GM23248 (cell line): Measurements from ENCODE around the gene STXBP3. TPM values are rescaled to one million over a fixed set of nuclear protein-coding genes. Genes with fewer than 3 reads are reported as not detected.

ENCODE experiments used
- DNase-seq: peaks from one replicate; pipeline ENCODE4 v3.0.0-alpha.2; 2015
- H2AFZ ChIP-seq: fragments of 200-600 bp; sonication (generic); 2 replicates; pipeline ENCODE4 v1.6.1; 2016; ENCODE audit warnings: antibody characterized with exemption
- H3F3A ChIP-seq: fragments of 200-600 bp; sonication (generic); 2 replicates; pipeline ENCODE4 v1.6.1; 2016; ENCODE audit warnings: mild to moderate bottlenecking, antibody characterized with exemption, mixed run types; ENCODE audit not compliant: insufficient read depth
- H3K27ac ChIP-seq: fragments of 200-600 bp; sonication (generic); 2 replicates; pipeline ENCODE4 v1.5.1; 2016; ENCODE audit warnings: mild to moderate bottlenecking
- H3K27me3 ChIP-seq: fragments of 200-600 bp; sonication (generic); replicated peaks from 2 replicates; pipeline ENCODE4 v1.6.1; 2016; ENCODE audit warnings: mild to moderate bottlenecking; ENCODE audit not compliant: insufficient read depth
- H3K36me3 ChIP-seq: fragments of 200-600 bp; sonication (generic); 2 replicates; pipeline ENCODE4 v1.6.1; 2016; ENCODE audit warnings: low read depth, mild to moderate bottlenecking
- H3K4me1 ChIP-seq: fragments of 200-600 bp; sonication (generic); 2 replicates; pipeline ENCODE4 v1.6.1; 2016; ENCODE audit warnings: mild to moderate bottlenecking; ENCODE audit not compliant: insufficient read depth
- H3K4me2 ChIP-seq: fragments of 200-600 bp; sonication (generic); one replicate; pipeline ENCODE4 v1.6.1; 2016; ENCODE audit warnings: mild to moderate bottlenecking; ENCODE audit not compliant: unreplicated experiment
- H3K4me3 ChIP-seq: fragments of 200-600 bp; sonication (generic); 2 replicates; pipeline ENCODE4 v1.5.1; 2016; ENCODE audit warnings: mild to moderate bottlenecking
- H3K79me2 ChIP-seq: fragments of 200-600 bp; sonication (generic); 2 replicates; pipeline ENCODE4 v1.6.1; 2016; ENCODE audit warnings: mild to moderate bottlenecking; ENCODE audit not compliant: insufficient read depth
- H3K9ac ChIP-seq: fragments of 200-600 bp; sonication (generic); 2 replicates; pipeline ENCODE4 v1.6.1; 2016; ENCODE audit warnings: mild to moderate bottlenecking
- H3K9me2 ChIP-seq: fragments of 200-600 bp; sonication (generic); 2 replicates; pipeline ENCODE4 v1.6.1; 2016; ENCODE audit warnings: mixed run types, mild to moderate bottlenecking, moderate library complexity; ENCODE audit not compliant: insufficient read depth
- H3K9me3 ChIP-seq: fragments of 200-600 bp; sonication (generic); one replicate; pipeline ENCODE4 v1.6.1; 2017; ENCODE audit warnings: low read depth
- H4K20me1 ChIP-seq: fragments of 200-600 bp; sonication (generic); 2 replicates; pipeline ENCODE4 v1.6.0; 2016; ENCODE audit not compliant: insufficient read depth
- EZH2 ChIP-seq: fragments of 200-600 bp; sonication (generic); IDR thresholded peaks from 2 replicates; pipeline ENCODE4 v1.6.1; 2018; ENCODE audit warnings: antibody characterized with exemption, mild to moderate bottlenecking; ENCODE audit not compliant: insufficient read depth, poor library complexity, severe bottlenecking
- EZH2phosphoT487 ChIP-seq: fragments of 200-600 bp; sonication (generic); IDR thresholded peaks from 2 replicates; pipeline ENCODE4 v1.6.1; 2018; ENCODE audit warnings: antibody characterized with exemption, moderate library complexity, mild to moderate bottlenecking, low read depth; ENCODE audit not compliant: insufficient read depth
- WGBS, 2 experiments: methylation state at CpG; one replicate each; pipeline ENCODE4 v1.1.6; 2015 to 2017; ENCODE audit warnings: low lambda C conversion rate in 2 of 2, low coverage in 1 of 2; ENCODE audit errors: missing lambda C conversion rate in 2 of 2; 5-methylcytosine and 5-hydroxymethylcytosine counted together
- in situ Hi-C: fragments of 300-500 bp; cut with MboI; formaldehyde crosslinking; loops from 2 replicates; pipeline ENCODE4 v1.15.0; 2020
- polyA plus RNA-seq: library from polyadenylated mRNA; unstranded; fragments of >200 nt; fragmentation: Nextera tagmentation; extraction: Ambion mirVana; gene quantifications from 2 replicates; pipeline ENCODE4 v1.2.1, GENCODE V29; 2016
- total RNA-seq: library from RNA; depleted of rRNA; stranded (reverse); fragments of >200 nt; shearing (Covaris generic); gene quantifications from 2 replicates; pipeline ENCODE4 v1.2.3, GENCODE V29; 2014

The STXBP3 gene
- total and polyA plus RNA-seq, 2 experiments from 2014 or later: 42.3 to 43.7 TPM

DNA sequence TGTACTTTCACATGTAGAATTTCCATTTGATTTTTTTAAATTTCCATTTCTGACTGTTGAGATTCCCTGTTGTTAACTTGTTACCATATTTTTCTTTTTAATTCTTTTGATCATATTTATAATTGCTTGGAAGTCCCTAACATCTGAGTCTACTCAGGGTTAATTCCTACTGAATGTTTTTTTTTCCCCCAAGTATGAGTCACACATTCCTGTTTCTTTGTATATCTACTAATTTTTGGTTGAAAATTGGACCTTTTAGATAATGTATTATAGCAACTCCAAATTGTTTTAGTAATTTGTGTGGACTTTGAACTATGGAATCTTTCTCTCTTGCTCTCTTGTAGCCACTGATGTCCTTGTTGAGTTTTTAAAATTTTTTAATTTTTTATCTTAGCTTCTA, 54.6 kb downstream of the STXBP3 start:
- H3K4me2 ChIP-seq: peak overlapping the region; percentile 36
- H3K9me3 ChIP-seq: no peaks in the 10 kb centered on the region
- peak; percentile 55 for DNase-seq
- no peak overlapping the region for H2AFZ ChIP-seq
- H3K4me1 ChIP-seq: peaks cover 10% of the 10 kb centered on the region
- peaks cover 11% of the 10 kb centered on the region; the same call in 1 of the 2 replicates for H3F3A ChIP-seq
- no peak overlapping the region for H3K27ac ChIP-seq
- peaks cover 50% of the 10 kb centered on the region for H3K36me3 ChIP-seq
- no peak overlapping the region for H3K9ac ChIP-seq
- in situ Hi-C loops: no loop called here
- no peaks in the 10 kb centered on the region for H3K27me3 ChIP-seq
- H4K20me1 ChIP-seq: no peaks in the 10 kb centered on the region
- TF ChIP-seq EZH2phosphoT487 (no peak), EZH2 (no peak)
- H3K4me3 ChIP-seq: no peak overlapping the region
- no peaks in the 10 kb centered on the region for H3K9me2 ChIP-seq
- no peaks in the 10 kb centered on the region for H3K79me2 ChIP-seq

DNA sequence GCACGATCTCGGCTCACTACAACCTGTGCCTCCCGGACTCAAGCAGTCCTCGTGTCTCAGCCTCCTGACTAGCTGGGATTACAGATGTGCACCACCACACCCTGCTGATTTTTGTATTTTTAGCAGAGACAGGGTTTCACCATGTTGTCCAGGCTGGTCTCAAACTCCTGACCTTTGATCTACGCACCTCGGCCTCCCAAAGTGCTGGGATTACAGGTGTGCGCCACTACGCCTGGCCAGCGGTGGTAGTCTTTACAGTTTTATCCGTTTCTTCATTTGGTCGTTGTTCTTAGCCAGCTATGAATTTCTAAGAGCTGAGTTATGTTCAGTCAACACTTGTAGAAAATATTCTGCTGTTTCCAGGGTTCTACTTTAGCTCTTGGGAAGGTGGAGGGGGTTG, 57.1 kb downstream of the STXBP3 start:
- Histone ChIP-seq H3F3A (peaks cover 11% of the 10 kb centered on the region; the same call in 1 of the 2 replicates), H2AFZ (no peak overlapping the region), H3K27me3 (no peaks in the 10 kb centered on the region), H4K20me1 (no peaks in the 10 kb centered on the region), H3K27ac (no peak overlapping the region), H3K9me2 (no peaks in the 10 kb centered on the region), H3K4me1 (peaks cover 10% of the 10 kb centered on the region), H3K79me2 (no peaks in the 10 kb centered on the region), H3K9ac (no peak overlapping the region), H3K4me2 (no peak overlapping the region), H3K9me3 (no peaks in the 10 kb centered on the region), H3K4me3 (no peak overlapping the region), H3K36me3 (peaks cover 58% of the 10 kb centered on the region)
- in situ Hi-C loops: no loop called here
- 91% methylated on average over 11 of the region's 11 CpGs for WGBS, 2 experiments
- no peak for TF ChIP-seq EZH2phosphoT487
- no peak for TF ChIP-seq EZH2
- DNase-seq: no peak

DNA sequence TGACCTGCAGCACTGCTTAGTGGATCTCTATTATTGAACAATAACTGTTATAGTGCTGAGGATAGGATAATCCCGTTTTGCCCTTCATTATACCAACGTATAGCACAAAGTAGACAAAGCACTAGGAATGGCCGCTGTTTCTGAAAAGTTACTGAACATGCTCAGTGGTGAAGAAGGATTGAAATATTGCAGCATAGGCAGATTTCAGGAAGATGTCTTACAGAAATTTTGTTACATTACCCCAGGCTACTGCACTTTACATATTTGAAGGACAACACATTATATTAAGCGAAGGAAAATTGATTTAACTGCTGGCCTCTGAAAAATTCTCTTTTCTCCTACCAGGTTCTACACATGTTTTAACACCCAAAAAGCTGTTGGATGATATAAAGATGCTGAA, 62.0 kb downstream of the STXBP3 start:
- in situ Hi-C loops: no loop called here
- Histone ChIP-seq H4K20me1 (no peaks in the 10 kb centered on the region), H3K9me2 (no peaks in the 10 kb centered on the region), H3K27me3 (no peaks in the 10 kb centered on the region), H3F3A (no peaks in the 10 kb centered on the region), H2AFZ (no peak overlapping the region), H3K36me3 (peaks cover 35% of the 10 kb centered on the region), H3K9me3 (no peaks in the 10 kb centered on the region), H3K4me3 (no peak overlapping the region), H3K79me2 (no peaks in the 10 kb centered on the region), H3K4me2 (no peak overlapping the region), H3K9ac (no peak overlapping the region), H3K27ac (no peak overlapping the region), H3K4me1 (no peaks in the 10 kb centered on the region)
- no peak for DNase-seq
- 81 to 85% methylated on average over 4 of the region's 4 CpGs for WGBS, 2 experiments
- TF ChIP-seq EZH2phosphoT487 (no peak), EZH2 (no peak)

DNA sequence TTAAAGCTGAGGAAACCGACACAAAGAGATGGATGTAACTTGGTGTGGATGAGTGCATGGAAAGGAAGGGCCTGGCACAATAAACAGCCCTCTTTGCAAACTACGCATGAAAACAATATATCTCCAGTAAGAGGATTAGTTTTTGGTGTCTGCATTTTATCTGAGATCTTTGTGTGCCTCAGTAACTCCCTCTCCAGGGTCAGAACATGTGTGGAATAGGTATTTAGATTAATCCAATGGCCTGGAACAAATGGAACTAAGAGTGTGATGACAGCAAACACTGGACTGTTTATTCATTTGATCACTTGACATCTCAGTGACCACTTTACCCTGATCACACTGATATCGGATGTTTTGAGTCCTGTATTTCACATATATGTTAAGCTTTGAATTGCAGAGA, 65.1 kb downstream of the STXBP3 start:
- Histone ChIP-seq H3K9me3 (no peaks in the 10 kb centered on the region), H3K36me3 (peaks cover 20% of the 10 kb centered on the region), H3K27me3 (no peaks in the 10 kb centered on the region), H2AFZ (no peak overlapping the region), H3K4me1 (peaks cover 21% of the 10 kb centered on the region), H3K4me2 (no peak overlapping the region), H3K27ac (no peak overlapping the region), H3F3A (peaks cover 23% of the 10 kb centered on the region), H3K9me2 (no peaks in the 10 kb centered on the region), H3K79me2 (no peaks in the 10 kb centered on the region), H3K4me3 (no peak overlapping the region), H4K20me1 (no peaks in the 10 kb centered on the region), H3K9ac (no peak overlapping the region)
- WGBS, 2 experiments: 98% methylated on average over 3 of the region's 3 CpGs
- TF ChIP-seq EZH2phosphoT487 (no peak), EZH2 (no peak)
- in situ Hi-C loops: no loop called here
- DNase-seq: no peak

DNA sequence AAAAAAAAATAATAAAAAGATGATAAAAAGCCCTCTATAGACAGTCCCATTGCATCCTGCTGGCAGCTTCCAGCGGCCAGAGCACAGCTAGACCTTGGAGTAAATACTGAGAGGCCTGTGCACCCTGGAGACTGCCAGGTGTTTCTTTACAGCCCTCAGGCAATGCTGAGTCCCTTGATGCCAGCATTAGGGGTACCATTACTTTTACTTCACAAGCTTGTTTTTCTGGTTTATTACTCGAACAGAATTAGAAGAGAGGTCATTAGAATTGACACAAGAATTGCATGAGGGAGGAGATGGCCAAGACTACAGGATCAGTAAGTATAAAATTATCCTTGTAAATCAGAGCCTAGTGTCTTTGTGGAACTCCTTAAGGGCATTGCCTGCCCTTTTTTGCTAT, 66.9 kb downstream of the STXBP3 start:
- TF ChIP-seq EZH2 (no peak), EZH2phosphoT487 (no peak)

More for the DNA sequence above, 66.9 kb downstream of the STXBP3 start:
- Histone ChIP-seq H3K9ac (no peak overlapping the region), H3K9me3 (no peaks in the 10 kb centered on the region), H3K27ac (no peak overlapping the region), H3K9me2 (no peaks in the 10 kb centered on the region), H3K4me1 (peaks cover 25% of the 10 kb centered on the region), H3K27me3 (no peaks in the 10 kb centered on the region), H3K4me3 (no peak overlapping the region), H3F3A (peaks cover 32% of the 10 kb centered on the region), H2AFZ (no peak overlapping the region), H3K79me2 (no peaks in the 10 kb centered on the region), H3K36me3 (peaks cover 9% of the 10 kb centered on the region), H3K4me2 (no peak overlapping the region), H4K20me1 (no peaks in the 10 kb centered on the region)
- in situ Hi-C loops: no loop called here
- DNase-seq: no peak
- WGBS, 2 experiments: 78 to 88% methylated on average over 2 of the region's 2 CpGs
